ENCODE data around the gene ADD1. TPM values are rescaled to one million over a fixed set of nuclear protein-coding genes. Genes with fewer than 3 reads are reported as not detected.
"Not testable (repeated sequence)": the region's sequence is repeated elsewhere in the genome, so short reads cannot be mapped to it uniquely, and the experiment has no call there.

Gene ADD1
- total RNA-seq, 4 donors from 2014 or later: 253 to 402 (median 311) TPM

- TF ChIP-seq EP300 (IDR thresholded peaks at IDR 0.05) (no peak), POLR2A (IDR thresholded peaks at IDR 0.05; ENCODE audit: low read depth) (no peak), POLR2AphosphoS5 (IDR thresholded peaks at IDR 0.05) (no peak)
- TF ChIP-seq, protein P1, sequence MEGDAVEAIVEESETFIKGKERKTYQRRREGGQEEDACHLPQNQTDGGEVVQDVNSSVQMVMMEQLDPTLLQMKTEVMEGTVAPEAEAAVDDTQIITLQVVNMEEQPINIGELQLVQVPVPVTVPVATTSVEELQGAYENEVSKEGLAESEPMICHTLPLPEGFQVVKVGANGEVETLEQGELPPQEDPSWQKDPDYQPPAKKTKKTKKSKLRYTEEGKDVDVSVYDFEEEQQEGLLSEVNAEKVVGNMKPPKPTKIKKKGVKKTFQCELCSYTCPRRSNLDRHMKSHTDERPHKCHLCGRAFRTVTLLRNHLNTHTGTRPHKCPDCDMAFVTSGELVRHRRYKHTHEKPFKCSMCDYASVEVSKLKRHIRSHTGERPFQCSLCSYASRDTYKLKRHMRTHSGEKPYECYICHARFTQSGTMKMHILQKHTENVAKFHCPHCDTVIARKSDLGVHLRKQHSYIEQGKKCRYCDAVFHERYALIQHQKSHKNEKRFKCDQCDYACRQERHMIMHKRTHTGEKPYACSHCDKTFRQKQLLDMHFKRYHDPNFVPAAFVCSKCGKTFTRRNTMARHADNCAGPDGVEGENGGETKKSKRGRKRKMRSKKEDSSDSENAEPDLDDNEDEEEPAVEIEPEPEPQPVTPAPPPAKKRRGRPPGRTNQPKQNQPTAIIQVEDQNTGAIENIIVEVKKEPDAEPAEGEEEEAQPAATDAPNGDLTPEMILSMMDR (IDR thresholded peaks at IDR 0.05): no peak
- H3K36me3 ChIP-seq: peaks cover 74 to 100% (median 100%) of the 10 kb centered on the region in 4 donors
- H3K27me3 ChIP-seq: no peaks in the 10 kb centered on the region
- intact Hi-C loops (cut with DNase I): no loop called here
- 88% methylated on average over 23 of the region's 30 CpGs for WGBS
- H3K4me1 ChIP-seq: no peaks in the 10 kb centered on the region
- H3K9me3 ChIP-seq: no peaks in the 10 kb centered on the region
- no peak for DNase-seq (ENCODE audit: extremely low spot score)
- H3K27ac ChIP-seq (replicated peaks in 1 of 4): no peak overlapping the region
- no peak overlapping the region for H3K4me3 ChIP-seq
Observed at GRCh38 chr4:2944586-2945526, 101.2 kb downstream of the ADD1 start.

- H3K9me3 ChIP-seq; H3K27ac ChIP-seq (replicated peaks in 1 of 4); H3K4me3 ChIP-seq; H3K27me3 ChIP-seq; DNase-seq (ENCODE audit: extremely low spot score); H3K4me1 ChIP-seq; intact Hi-C loops (cut with DNase I): not testable (repeated sequence)
- peaks cover 74 to 100% (median 100%) of the 10 kb centered on the region in 4 donors for H3K36me3 ChIP-seq
- WGBS: 90% methylated on average over 23 of the region's 30 CpGs
Observed at GRCh38 chr4:2945619-2946604, 102.3 kb downstream of the ADD1 start.

DNA sequence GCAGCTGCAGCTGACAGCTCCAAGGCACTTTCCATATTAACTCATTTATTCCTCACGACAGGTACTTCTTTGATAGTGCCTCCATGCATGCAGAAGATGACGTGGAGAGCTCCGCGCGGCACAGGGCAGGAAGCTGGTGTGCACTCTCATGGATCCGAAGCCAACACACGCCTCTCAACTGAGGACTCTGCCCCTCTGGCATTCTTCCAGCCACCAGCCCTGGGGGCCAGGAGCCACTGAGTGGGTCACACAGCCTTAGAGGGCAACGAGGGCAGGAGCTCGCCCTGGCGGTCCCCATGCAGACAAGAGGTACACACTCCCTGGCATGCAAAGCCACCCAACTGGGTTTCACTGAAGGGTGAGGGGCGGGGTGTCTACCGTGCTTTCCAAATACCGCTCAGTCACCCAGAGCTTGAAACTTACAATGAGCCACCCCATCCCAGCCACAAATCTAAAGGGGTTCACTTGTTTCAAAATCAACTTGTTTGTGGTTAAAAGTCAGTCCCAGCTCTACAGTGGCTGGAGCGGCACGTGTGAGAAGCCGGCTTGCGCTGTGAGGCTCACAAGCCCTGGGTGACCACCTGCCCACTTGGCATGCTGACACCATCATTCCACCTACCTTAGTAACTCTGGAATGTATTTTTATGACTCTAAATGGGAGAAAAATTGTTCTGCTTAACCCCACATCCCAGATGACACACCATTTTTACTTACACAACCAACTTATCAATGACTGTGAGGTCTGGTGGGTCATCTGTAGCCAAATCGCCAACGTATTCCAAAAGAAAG lies 103.4 kb downstream of the ADD1 start:
- no peak overlapping the region for H3K4me3 ChIP-seq
- WGBS: 92% methylated on average over 19 of the region's 19 CpGs
- intact Hi-C loops (cut with DNase I): no loop called here
- H3K4me1 ChIP-seq: no peaks in the 10 kb centered on the region
- no peak overlapping the region for H3K27ac ChIP-seq (replicated peaks in 1 of 4)
- no peak for DNase-seq (ENCODE audit: extremely low spot score)
- peaks cover 74 to 100% (median 100%) of the 10 kb centered on the region in 4 donors for H3K36me3 ChIP-seq
- no peaks in the 10 kb centered on the region for H3K9me3 ChIP-seq
- TF ChIP-seq, protein P1 (IDR thresholded peaks at IDR 0.05): no peak
- no peak for TF ChIP-seq POLR2AphosphoS5 (IDR thresholded peaks at IDR 0.05)
- TF ChIP-seq POLR2A (IDR thresholded peaks at IDR 0.05; ENCODE audit: low read depth): no peak
- TF ChIP-seq EP300 (IDR thresholded peaks at IDR 0.05): no peak
- no peaks in the 10 kb centered on the region for H3K27me3 ChIP-seq

- no peak overlapping the region for H3K4me3 ChIP-seq
- no peaks in the 10 kb centered on the region for H3K27me3 ChIP-seq
- no peaks in the 10 kb centered on the region for H3K4me1 ChIP-seq
- no peak for DNase-seq (ENCODE audit: extremely low spot score)
- intact Hi-C loops (cut with DNase I): no loop called here
- no peak overlapping the region for H3K27ac ChIP-seq (replicated peaks in 1 of 4)
- no peaks in the 10 kb centered on the region for H3K9me3 ChIP-seq
- WGBS: 84% methylated on average over 10 of the region's 11 CpGs
- H3K36me3 ChIP-seq: peaks cover 82 to 100% (median 100%) of the 10 kb centered on the region in 4 donors
- TF ChIP-seq POLR2A (IDR thresholded peaks at IDR 0.05; ENCODE audit: low read depth) (no peak), EP300 (IDR thresholded peaks at IDR 0.05) (no peak), POLR2AphosphoS5 (IDR thresholded peaks at IDR 0.05) (no peak)
- TF ChIP-seq, protein P1 (IDR thresholded peaks at IDR 0.05): no peak
Observed at GRCh38 chr4:2947926-2948325, 104.3 kb downstream of the ADD1 start.
